IMR-90 (cell line): ENCODE measurements around the gene NCS1. TPM values are rescaled to one million over a fixed set of nuclear protein-coding genes. Genes with fewer than 3 reads are reported as not detected.

Experiments used
- ATAC-seq: fragments of 200-7000 bp; cut with Tn5 transposase; 2 replicates; pipeline ENCODE4 v1.9.1; 2020; ENCODE audit warnings: low read depth, mild to moderate bottlenecking, moderate library complexity
- BruUV-seq: library from RNA; stranded (reverse); fragments of 400-500 nt; replicated peaks from 2 replicates; lab custom pipeline; 2021; lab: Mats Ljungman, UMichigan
- CTCF ChIA-PET: fragments of 300-600 bp; formaldehyde crosslinking; extraction: SDS; loops from one replicate; lab custom pipeline; 2021; ENCODE audit warnings: antibody characterized with exemption; lab: Yijun Ruan, JAX
- POLR2A ChIA-PET: fragments of 300-600 bp; sonication (Branson Sonifier 250); formaldehyde crosslinking; loops from one replicate; lab custom pipeline; 2022; ENCODE audit warnings: antibody characterized with exemption; ENCODE audit not compliant: unreplicated experiment; lab: Charles Lee
- DNase-seq: peaks from one replicate; pipeline ENCODE4 v3.0.0; 2013
- H2AFZ ChIP-seq: replicated peaks from 2 replicates; pipeline ENCODE3; 2013; ENCODE audit warnings: low read length, mild to moderate bottlenecking; ENCODE audit not compliant: poor library complexity
- H2AK5ac ChIP-seq: 2 replicates; pipeline ENCODE4 v1.6.1; 2013; ENCODE audit warnings: low read depth, low read length, inconsistent platforms
- H2AK9ac ChIP-seq: replicated peaks from 2 replicates; pipeline ENCODE3; 2013; ENCODE audit warnings: mild to moderate bottlenecking, low read depth, low read length, moderate library complexity; ENCODE audit not compliant: poor library complexity
- H2BK120ac ChIP-seq: 2 replicates; pipeline ENCODE4 v1.6.1; 2013; ENCODE audit warnings: low read depth, low read length, inconsistent platforms
- H2BK15ac ChIP-seq: 3 replicates; pipeline ENCODE4 v1.6.1; 2013; ENCODE audit warnings: low read depth, low read length, inconsistent platforms
- H2BK20ac ChIP-seq: 2 replicates; pipeline ENCODE4 v1.6.1; 2013; ENCODE audit warnings: low read depth, mild to moderate bottlenecking, inconsistent platforms, low read length, moderate library complexity
- H2BK5ac ChIP-seq: 2 replicates; pipeline ENCODE4 v1.6.1; 2013; ENCODE audit warnings: mild to moderate bottlenecking, low read depth, low read length, inconsistent platforms; ENCODE audit not compliant: poor library complexity, severe bottlenecking
- H3K14ac ChIP-seq: replicated peaks from 2 replicates; pipeline ENCODE4 v1.6.1; 2013; ENCODE audit warnings: low read depth, low read length, inconsistent platforms
- H3K18ac ChIP-seq: 2 replicates; pipeline ENCODE4 v1.6.1; 2013; ENCODE audit warnings: low read depth, low read length, control low read depth
- H3K23ac ChIP-seq: 2 replicates; pipeline ENCODE4 v1.6.1; 2013; ENCODE audit warnings: low read depth, low read length, inconsistent platforms
- H3K27ac ChIP-seq: 2 replicates; pipeline ENCODE4 v1.5.1; 2013; ENCODE audit warnings: mild to moderate bottlenecking, control low read depth, low read length; ENCODE audit not compliant: insufficient read depth
- H3K27me3 ChIP-seq: 2 replicates; pipeline ENCODE4 v1.6.1; 2013; ENCODE audit warnings: low read length; ENCODE audit not compliant: control insufficient read depth, insufficient read depth
- H3K36me3 ChIP-seq: 2 replicates; pipeline ENCODE4 v1.6.1; 2013; ENCODE audit warnings: low read length, mixed read lengths; ENCODE audit not compliant: control insufficient read depth, insufficient read depth
- H3K4ac ChIP-seq: 2 replicates; pipeline ENCODE4 v1.6.1; 2013; ENCODE audit warnings: low read depth, low read length, inconsistent platforms
- H3K4me1 ChIP-seq: 2 replicates; pipeline ENCODE4 v1.6.1; 2013; ENCODE audit warnings: low read length, mixed read lengths; ENCODE audit not compliant: control insufficient read depth, insufficient read depth
- H3K4me2 ChIP-seq: 2 replicates; pipeline ENCODE4 v1.6.1; 2013; ENCODE audit warnings: low read depth, mild to moderate bottlenecking, control low read depth, low read length, moderate library complexity
- H3K4me3 ChIP-seq: 2 replicates; pipeline ENCODE4 v1.5.1; 2013; ENCODE audit warnings: low read depth, mild to moderate bottlenecking, control low read depth, low read length, moderate library complexity; ENCODE audit not compliant: insufficient read depth
- H3K56ac ChIP-seq: 2 replicates; pipeline ENCODE4 v1.6.1; 2013; ENCODE audit warnings: low read length, inconsistent platforms; ENCODE audit not compliant: insufficient read depth; ENCODE audit errors: extremely low read depth
- H3K79me1 ChIP-seq, 2 experiments: 2 replicates each; pipeline ENCODE4 v1.6.1; 2013; ENCODE audit warnings: low read length in 2 of 2, inconsistent platforms in 1 of 2, low read depth in 1 of 2
- H3K9ac ChIP-seq: 2 replicates; pipeline ENCODE4 v1.6.1; 2013; ENCODE audit warnings: low read depth, low read length, control low read depth
- H3K9me1 ChIP-seq: 2 replicates; pipeline ENCODE4 v1.6.1; 2013; ENCODE audit warnings: low read length, inconsistent platforms; ENCODE audit not compliant: insufficient read depth
- H3K9me3 ChIP-seq: 2 replicates; pipeline ENCODE4 v1.6.1; 2013; ENCODE audit warnings: low read length; ENCODE audit not compliant: control insufficient read depth, insufficient read depth
- H4K20me1 ChIP-seq: 2 replicates; pipeline ENCODE4 v1.6.1; 2013; ENCODE audit warnings: low read length, inconsistent platforms; ENCODE audit not compliant: insufficient read depth
- H4K5ac ChIP-seq: 2 replicates; pipeline ENCODE4 v1.6.1; 2013; ENCODE audit warnings: mild to moderate bottlenecking, low read depth, low read length, control low read depth
- H4K8ac ChIP-seq, 2 experiments: 2 replicates each; pipeline ENCODE4 v1.6.1; 2013; ENCODE audit warnings: low read depth in 2 of 2, low read length in 2 of 2, control low read depth in 1 of 2, inconsistent platforms in 1 of 2
- H4K91ac ChIP-seq: 2 replicates; pipeline ENCODE4 v1.6.1; 2013; ENCODE audit warnings: low read depth, low read length, inconsistent platforms; ENCODE audit not compliant: insufficient read depth
- MAFK ChIP-seq: IDR thresholded peaks from 2 replicates; pipeline ENCODE4 v1.6.1; 2012; ENCODE audit warnings: low read depth, low read length, improper control_type of control experiment
- MXI1 ChIP-seq: IDR thresholded peaks from 2 replicates; pipeline ENCODE4 v1.6.1; 2012; ENCODE audit warnings: low read depth, mild to moderate bottlenecking, low read length, moderate library complexity, borderline replicate concordance
- NFE2L2 ChIP-seq: fragments of 150-350 bp; IDR thresholded peaks from 2 replicates; pipeline ENCODE4 v1.6.1; 2016; ENCODE audit warnings: low read depth, mild to moderate bottlenecking, low read length
- WGBS, 2 experiments: methylation state at CpG; one replicate each; pipeline versions ENCODE4 v1.1.5 to v1.1.7; 2013; ENCODE audit warnings: missing lambda C conversion rate in 2 of 2; ENCODE audit not compliant: insufficient read length in 1 of 2; ENCODE audit errors: extremely low coverage in 2 of 2; 5-methylcytosine and 5-hydroxymethylcytosine counted together
- dilution Hi-C: fragments of 300-500 bp; cut with HindIII; formaldehyde crosslinking; loops from one replicate; pipeline ENCODE4 v1.14.3; 2018; ENCODE audit warnings: low sequenced_read_pairs; ENCODE audit not compliant: unreplicated experiment
- in situ Hi-C: fragments of 300-500 bp; cut with MboI; formaldehyde crosslinking; loops from 3 replicates; pipeline ENCODE4 v1.14.3; 2019; ENCODE audit warnings: low sequenced_read_pairs, inconsistent platforms, mixed read lengths
- intact Hi-C: fragments of 100-400 bp; cut with micrococcal nuclease; formaldehyde crosslinking; loops from 2 replicates; pipeline ENCODE4 v1.10.0; 2022
- polyA plus RNA-seq, 3 experiments: library from polyadenylated mRNA; depleted of rRNA; stranded (reverse); fragments of >200 nt; gene quantifications; 2 replicates each; pipeline ENCODE4 v1.2.3, GENCODE V29; 2012; ENCODE audit warnings: low replicate concordance in 1 of 3
- total RNA-seq: library from RNA; depleted of rRNA; stranded (reverse); fragments of >200 nt; gene quantifications from 2 replicates; pipeline ENCODE4 v1.2.3, GENCODE V29; 2012
- TF ChIP-seq, protein P1 (sequence below): fragments of 150-350 bp; IDR thresholded peaks from 2 replicates; pipeline ENCODE4 v1.6.1; 2017; ENCODE audit warnings: mild to moderate bottlenecking, antibody characterized with exemption, low read length, low read depth

Gene NCS1
- total and polyA plus RNA-seq, 2 of the 4 experiments (the other 2 are of a cell fraction): 41.0 to 60.5 TPM

DNA sequence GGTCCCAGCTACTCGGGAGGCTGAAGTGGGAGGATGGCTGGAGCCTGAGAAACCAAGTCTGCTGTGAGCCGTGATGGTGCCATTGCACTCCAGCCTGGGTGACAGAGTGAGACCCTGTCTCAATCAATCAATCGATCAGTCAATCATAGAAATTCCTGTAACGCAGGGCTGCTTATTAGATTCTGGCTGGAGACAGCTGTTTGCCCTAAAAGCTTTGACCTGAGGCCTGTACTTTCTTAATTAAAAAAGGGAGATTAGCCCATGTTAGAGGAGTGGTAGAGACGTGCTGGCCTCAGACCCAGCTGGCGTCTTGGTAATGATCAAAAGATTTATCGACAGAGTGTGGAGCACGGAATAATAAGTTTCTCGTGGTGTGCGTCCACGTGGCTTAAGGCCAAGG is 52.9 kb downstream of the NCS1 start:
- Histone ChIP-seq H3K23ac (no peak overlapping the region), H2BK20ac (no peak overlapping the region), H2AFZ (no peak overlapping the region), H3K79me1 (peaks cover 16 to 25% of the 10 kb centered on the region in 2 experiments), H2BK120ac (no peak overlapping the region), H3K56ac (no peak overlapping the region), H3K4me2 (no peak overlapping the region), H4K5ac (no peak overlapping the region), H3K14ac (no peak overlapping the region), H3K36me3 (peaks cover 36% of the 10 kb centered on the region), H2AK5ac (no peak overlapping the region), H4K20me1 (0 out of 2 replicates have a peak, but pooled peaks cover 1% of the 10 kb centered on the region), H3K9me1 (no peaks in the 10 kb centered on the region), H2BK15ac (no peak overlapping the region), H3K27ac (no peak overlapping the region), H4K8ac (no peak overlapping the region), H3K4me3 (no peak overlapping the region), H3K4me1 (peaks cover 5% of the 10 kb centered on the region), H3K9ac (no peak overlapping the region), H4K91ac (no peak overlapping the region), H3K27me3 (no peaks in the 10 kb centered on the region), H3K4ac (no peak overlapping the region), H3K18ac (no peak overlapping the region), H2BK5ac (no peak overlapping the region), H2AK9ac (no peak overlapping the region), H3K9me3 (peaks cover 10% of the 10 kb centered on the region)
- ChIA-PET POLR2A (no interaction called here), CTCF (no interaction called here)
- WGBS, 2 experiments: 80% methylated on average over 4 of the region's 11 CpGs; no CpG with 5 or more reads in 1 of the 2 experiments
- TF ChIP-seq NFE2L2 (no peak), MAFK (no peak), MXI1 (no peak)
- TF ChIP-seq, protein P1, sequence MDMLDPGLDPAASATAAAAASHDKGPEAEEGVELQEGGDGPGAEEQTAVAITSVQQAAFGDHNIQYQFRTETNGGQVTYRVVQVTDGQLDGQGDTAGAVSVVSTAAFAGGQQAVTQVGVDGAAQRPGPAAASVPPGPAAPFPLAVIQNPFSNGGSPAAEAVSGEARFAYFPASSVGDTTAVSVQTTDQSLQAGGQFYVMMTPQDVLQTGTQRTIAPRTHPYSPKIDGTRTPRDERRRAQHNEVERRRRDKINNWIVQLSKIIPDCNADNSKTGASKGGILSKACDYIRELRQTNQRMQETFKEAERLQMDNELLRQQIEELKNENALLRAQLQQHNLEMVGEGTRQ: no peak
- DNase-seq (no peak), ATAC-seq (no peak)
- dilution Hi-C loops (loop anchor here (25.0 kb wide), 1 partner anchor 113 kb away; no protein-coding TSS in a partner anchor), in situ Hi-C loops (loop anchor here (25.0 kb wide), 1 partner anchor 113 kb away; no protein-coding TSS in a partner anchor), intact Hi-C loops (no loop called here)
- BruUV-seq: no TSS peak
